ENCODE measurements around the gene SPX. TPM values are rescaled to one million over a fixed set of nuclear protein-coding genes. Genes with fewer than 3 reads are reported as not detected.

SPX gene
- total and polyA plus RNA-seq, 2 of the 4 experiments (the other 2 are of a cell fraction) = under 0.01 to 0.12 TPM

GRCh38 chr12:21529456-21529855 is 3.4 kb downstream of the SPX start:
- Histone ChIP-seq H2BK15ac (ENCODE audit: low read depth, low read length) (no peak overlapping the region), H3K27me3 (ENCODE audit: control insufficient read depth, insufficient read depth, low read length) (peaks cover 17% of the 10 kb centered on the region), H4K5ac (ENCODE audit: low read depth, low read length) (no peak overlapping the region), H3K9ac (ENCODE audit: low read depth, low read length) (no peak overlapping the region), H4K8ac (ENCODE audit: low read depth in 2 of 2, low read length in 2 of 2) (no peak overlapping the region), H3K79me1 (ENCODE audit: low read depth in 1 of 2, low read length in 2 of 2) (no peaks in the 10 kb centered on the region), H2BK20ac (ENCODE audit: low read depth, low read length) (no peak overlapping the region), H3K56ac (ENCODE audit: extremely low read depth, insufficient read depth, low read length) (no peak overlapping the region), H2BK5ac (ENCODE audit: low read depth, low read length, poor library complexity, severe bottlenecking) (no peak overlapping the region), H3K4me3 (ENCODE audit: insufficient read depth, low read depth, low read length) (no peak overlapping the region), H3K4me1 (ENCODE audit: control insufficient read depth, insufficient read depth, low read length) (no peaks in the 10 kb centered on the region), H2AK9ac (replicated peaks; ENCODE audit: low read depth, low read length, poor library complexity) (no peak overlapping the region), H3K27ac (ENCODE audit: insufficient read depth, low read length) (no peak overlapping the region), H3K18ac (ENCODE audit: low read depth, low read length) (no peak overlapping the region), H3K36me3 (ENCODE audit: control insufficient read depth, insufficient read depth, low read length) (no peaks in the 10 kb centered on the region), H3K9me1 (ENCODE audit: insufficient read depth, low read length) (no peaks in the 10 kb centered on the region), H4K91ac (ENCODE audit: insufficient read depth, low read depth, low read length) (no peak overlapping the region), H3K9me3 (ENCODE audit: control insufficient read depth, insufficient read depth, low read length) (no peaks in the 10 kb centered on the region), H3K4me2 (ENCODE audit: low read depth, low read length) (no peak overlapping the region), H2AFZ (replicated peaks; ENCODE audit: low read length, poor library complexity) (no peak overlapping the region), H3K23ac (ENCODE audit: low read depth, low read length) (no peak overlapping the region), H3K14ac (replicated peaks; ENCODE audit: low read depth, low read length) (no peak overlapping the region), H3K4ac (ENCODE audit: low read depth, low read length) (no peak overlapping the region), H4K20me1 (ENCODE audit: insufficient read depth, low read length) (no peaks in the 10 kb centered on the region), H2AK5ac (ENCODE audit: low read depth, low read length) (no peak overlapping the region), H2BK120ac (ENCODE audit: low read depth, low read length) (no peak overlapping the region)
- TF ChIP-seq ELK1 (IDR thresholded peaks at IDR 0.05; ENCODE audit: borderline replicate concordance, low read depth, low read length) = no peak
- TF ChIP-seq MAFK (IDR thresholded peaks at IDR 0.05; ENCODE audit: low read depth, low read length) = no peak
- ChIA-PET CTCF (no interaction called here), POLR2A (ENCODE audit: unreplicated experiment) (no interaction called here)
- in situ Hi-C loops (cut with MboI; ENCODE audit: low sequenced_read_pairs) = no loop called here
- BruUV-seq (replicated peaks) = no TSS peak
- intact Hi-C loops (cut with micrococcal nuclease) = no loop called here
- no peak for ATAC-seq (ENCODE audit: low read depth)
- dilution Hi-C loops (cut with HindIII; ENCODE audit: low sequenced_read_pairs, unreplicated experiment) = no loop called here
- no peak for DNase-seq
- WGBS, 2 experiments (ENCODE audit: extremely low coverage in 2 of 2, insufficient read length in 1 of 2) = 14% methylated on average over 1 of the region's 2 CpGs; no CpG with 5 or more reads in 1 of the 2 experiments
